Gastrocnemius medialis (tissue), 4 donors: ENCODE data around the gene SETD1A. TPM values are rescaled to one million over a fixed set of nuclear protein-coding genes. Genes with fewer than 3 reads are reported as not detected.

Source experiments
- ATAC-seq, 2 donors: fragments of 150-250 bp; one replicate each; pipeline ENCODE4 v1.9.1; 2016
- DNase-seq, 2 donors: peaks; one replicate each; pipeline ENCODE4 v3.0.0-alpha.2; 2019
- H3K27ac ChIP-seq, 4 donors: fragments of 200-600 bp; sonication (generic); 1 replicate in 1 of 4; 2 replicates in 3 of 4; pipeline ENCODE4 v1.5.1; 2016 to 2018; ENCODE audit warnings: mild to moderate bottlenecking in 2 of 4, moderate library complexity in 1 of 4
- H3K27me3 ChIP-seq, 3 donors: fragments of 200-600 bp; sonication (generic) in 2 of 3; 1 replicate in 1 of 3; 2 replicates in 2 of 3; pipeline versions ENCODE4 v1.5.1 to v1.6.0; 2016 to 2019; ENCODE audit warnings: mild to moderate bottlenecking in 1 of 3, moderate library complexity in 1 of 3
- H3K36me3 ChIP-seq, 2 donors: fragments of 200-600 bp; sonication (generic) in 1 of 2; one replicate each; pipeline ENCODE4 v1.5.1; 2017 to 2018
- H3K4me1 ChIP-seq, 2 donors: fragments of 200-600 bp; sonication (generic) in 1 of 2; one replicate each; pipeline ENCODE4 v1.5.1; 2016 to 2017; ENCODE audit warnings: mild to moderate bottlenecking in 2 of 2
- H3K4me3 ChIP-seq, 4 donors: fragments of 200-600 bp; sonication (generic) in 3 of 4; 1 replicate in 1 of 4; 2 replicates in 3 of 4; pipeline ENCODE4 v1.5.1; 2016 to 2019; ENCODE audit warnings: mild to moderate bottlenecking in 2 of 4
- H3K9me3 ChIP-seq, 3 donors: fragments of 200-600 bp; sonication (generic) in 2 of 3; 1 replicate in 1 of 3; 2 replicates in 2 of 3; pipeline ENCODE4 v1.5.1; 2016 to 2019
- CTCF ChIP-seq, 5 experiments: fragments of 450-650 bp in 3 of 5; fragments of 200-600 bp in 2 of 5; sonication (generic) in 2 of 5; IDR thresholded peaks in 4 of 5; conservative IDR thresholded peaks in 1 of 5; 1 replicate in 4 of 5; 2 replicates in 1 of 5; pipeline ENCODE4 v1.5.1; 2016 to 2019; ENCODE audit warnings: antibody characterized with exemption in 5 of 5, mild to moderate bottlenecking in 3 of 5, moderate library complexity in 3 of 5
- POLR2A ChIP-seq, 2 donors: fragments of 450-650 bp; IDR thresholded peaks; one replicate each; pipeline ENCODE4 v1.6.1; 2017; ENCODE audit warnings: antibody characterized with exemption in 2 of 2, mild to moderate bottlenecking in 2 of 2, moderate library complexity in 2 of 2
- in situ Hi-C, 4 donors: fragments of 200-750 bp; cut with MboI; loops; one replicate each; pipeline versions ENCODE4 v1.15.0 to v1.8.0; 2017; ENCODE audit warnings: low sequenced_read_pairs in 4 of 4
- intact Hi-C: fragments of 100-400 bp; cut with DNase I; formaldehyde crosslinking; loops from one replicate; pipeline ENCODE4 v1.15.1; 2023; ENCODE audit warnings: low total_unique reads
- total RNA-seq, 4 donors: library from RNA; depleted of rRNA; stranded (reverse); fragments of >200 nt; gene quantifications; one replicate each; pipeline versions ENCODE4 v1.1.0 to v1.2.3, GENCODE V29; 2016

The SETD1A gene
- total RNA-seq, 4 donors from 2014 or later = 3.8 to 15.4 (median 9.8) TPM

- no peak for ATAC-seq
- TF ChIP-seq POLR2A (IDR thresholded peaks at IDR 0.05) = no peak
- peaks cover 9 to 15% of the 10 kb centered on the region in 2 donors for H3K4me1 ChIP-seq
- peak overlapping the region; percentile 69 to 86 (median 78) for H3K27ac ChIP-seq
- no peaks in the 10 kb centered on the region for H3K9me3 ChIP-seq
- peaks cover 0 to 19% of the 10 kb centered on the region in 2 donors for H3K36me3 ChIP-seq
- H3K4me3 ChIP-seq = no peak overlapping the region
- no peak for DNase-seq
- intact Hi-C loops = loop anchor here (5.0 to 10.0 kb wide), 2 partner anchors 86 to 728 kb away; partner anchors contain the start of genes ZNF646 and ZNF668
- in situ Hi-C loops = loop anchor here in 3 of 4 donors (10.0 to 25.0 kb wide), 5 partner anchors 101 to 876 kb away; partner anchors contain the start of genes ZNF267 (in 3 of the 3), ZNF843 (in 2 of the 3), COX6A2 (in 1 of the 3) and PRSS36 (in 1 of the 3)
- no peaks in the 10 kb centered on the region for H3K27me3 ChIP-seq
Observed at GRCh38 chr16:30986129-30986991, 28.8 kb downstream of the SETD1A start.

GRCh38 chr16:30987581-30988190 lies 30.1 kb downstream of the SETD1A start:
- Histone ChIP-seq H3K4me1 (peaks cover 9 to 15% of the 10 kb centered on the region in 2 donors), H3K4me3 (no peak overlapping the region), H3K36me3 (peaks cover 0 to 14% of the 10 kb centered on the region in 2 donors), H3K9me3 (no peaks in the 10 kb centered on the region), H3K27me3 (no peaks in the 10 kb centered on the region), H3K27ac (no peak overlapping the region)
- in situ Hi-C loops (loop anchor here in 3 of 4 donors (10.0 to 25.0 kb wide), 5 partner anchors 100 to 875 kb away; partner anchors contain the start of genes ZNF267 (in 3 of the 3), ZNF843 (in 2 of the 3), COX6A2 (in 1 of the 3) and PRSS36 (in 1 of the 3)), intact Hi-C loops (loop anchor here (5.0 to 10.0 kb wide), 2 partner anchors 85 to 727 kb away; partner anchors contain the start of genes ZNF646 and ZNF668)
- TF ChIP-seq POLR2A (IDR thresholded peaks at IDR 0.05) = no peak
- no peak for TF ChIP-seq CTCF (IDR thresholded peaks at IDR 0.05 in 4 of 5, conservative IDR thresholded peaks at IDR 0.05 in 1 of 5)
- DNase-seq (no peak), ATAC-seq (no peak)

DNA sequence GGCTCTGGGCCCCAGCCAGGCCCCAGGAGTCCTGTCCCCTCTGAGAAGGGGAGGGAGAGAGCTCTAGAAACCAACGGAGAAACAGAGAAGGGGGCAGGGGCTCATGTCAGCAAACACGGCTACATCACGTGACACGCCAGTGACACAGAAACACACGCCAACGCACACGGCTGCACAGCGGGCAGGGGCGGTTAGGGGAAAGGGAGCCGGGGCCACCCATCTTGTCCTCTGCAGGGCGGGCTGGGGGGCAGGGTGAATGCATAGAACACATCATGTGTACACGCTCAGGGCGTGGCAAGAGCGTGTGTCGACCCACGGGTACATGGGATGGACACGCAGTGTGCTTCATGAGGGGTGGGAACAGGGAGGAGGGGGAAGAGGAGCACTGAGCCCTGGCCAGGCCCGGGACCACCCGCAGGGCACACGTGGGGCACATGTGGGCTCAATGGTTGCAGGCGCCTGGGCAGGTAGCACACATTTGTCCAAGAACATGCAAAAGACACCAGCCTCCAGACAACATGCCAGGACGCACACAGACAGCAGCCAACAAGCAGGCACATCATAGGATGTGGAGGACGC lies 32.0 kb downstream of the SETD1A start:
- no peak overlapping the region for H3K4me3 ChIP-seq
- no peak overlapping the region for H3K27ac ChIP-seq
- TF ChIP-seq CTCF (IDR thresholded peaks at IDR 0.05 in 4 of 5, conservative IDR thresholded peaks at IDR 0.05 in 1 of 5) (no peak), POLR2A (IDR thresholded peaks at IDR 0.05) (no peak)
- in situ Hi-C loops = loop anchor here in 3 of 4 donors (10.0 to 25.0 kb wide), 5 partner anchors 98 to 873 kb away; partner anchors contain the start of genes ZNF267 (in 3 of the 3), ZNF843 (in 2 of the 3), COX6A2 (in 1 of the 3) and PRSS36 (in 1 of the 3)
- H3K9me3 ChIP-seq = no peaks in the 10 kb centered on the region
- intact Hi-C loops = loop anchor here (5.0 to 10.0 kb wide), 2 partner anchors 83 to 725 kb away; partner anchors contain the start of genes ZNF646 and ZNF668
- H3K27me3 ChIP-seq = no peaks in the 10 kb centered on the region
- peaks cover 0 to under 1% of the 10 kb centered on the region in 2 donors for H3K36me3 ChIP-seq
- no peak for DNase-seq
- ATAC-seq = no peak
- peaks cover 9 to 15% of the 10 kb centered on the region in 2 donors for H3K4me1 ChIP-seq

DNA sequence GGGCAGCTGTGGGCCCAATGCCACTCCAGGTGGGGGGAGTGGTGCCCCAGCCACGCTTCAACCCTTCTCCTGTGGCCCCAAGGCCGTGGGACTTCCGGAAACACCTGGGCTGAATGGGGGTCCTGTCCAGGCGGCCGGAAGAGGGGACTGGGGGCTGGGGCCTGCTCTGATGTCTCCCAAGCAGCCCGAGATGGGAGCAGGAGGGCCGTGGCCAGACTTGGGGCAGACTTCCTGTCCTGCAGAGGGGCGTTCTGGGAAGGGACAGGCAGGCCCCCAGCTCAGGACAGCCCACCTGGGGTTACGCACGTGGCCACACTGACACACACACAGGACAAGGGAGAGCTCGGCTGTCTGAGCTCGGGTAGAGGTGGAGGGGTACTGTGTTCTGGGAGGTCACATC lies 32.6 kb downstream of the SETD1A start:
- Histone ChIP-seq H3K9me3 (no peaks in the 10 kb centered on the region), H3K4me3 (no peak overlapping the region), H3K4me1 (peaks cover 9 to 14% of the 10 kb centered on the region in 2 donors), H3K27me3 (no peaks in the 10 kb centered on the region), H3K27ac (no peak overlapping the region), H3K36me3 (no peaks in the 10 kb centered on the region)
- in situ Hi-C loops (loop anchor here in 3 of 4 donors (25.0 kb wide), 4 partner anchors 97 to 872 kb away; partner anchors contain the start of genes ZNF267 (in 3 of the 3), COX6A2 (in 1 of the 3), PRSS36 (in 1 of the 3) and PRSS53 (in 1 of the 3)), intact Hi-C loops (no loop called here)
- TF ChIP-seq CTCF (IDR thresholded peaks at IDR 0.05 in 4 of 5, conservative IDR thresholded peaks at IDR 0.05 in 1 of 5) (no peak), POLR2A (IDR thresholded peaks at IDR 0.05) (no peak)
- ATAC-seq (no peak), DNase-seq (no peak)
